Esophagus squamous epithelium (tissue), 5 donors: ENCODE results near the gene MSH2. TPM values are rescaled to one million over a fixed set of nuclear protein-coding genes. Genes with fewer than 3 reads are reported as not detected.
A peak's percentile ranks its signal among the peaks of the same experiment; 100 is the strongest.

Source experiments
- DNase-seq: peaks from one replicate; lab custom pipeline; 2025; lab: John Stamatoyannopoulos, UW
- H3K27ac ChIP-seq, 4 donors: fragments of 200-600 bp; sonication (generic); one replicate each; pipeline ENCODE4 v1.5.1; 2016 to 2019; ENCODE audit warnings: mild to moderate bottlenecking in 1 of 4
- H3K27me3 ChIP-seq, 4 donors: fragments of 200-600 bp; sonication (generic); 1 replicate in 3 of 4; 2 replicates in 1 of 4; pipeline versions ENCODE4 v1.5.1 to v1.6.0; 2017 to 2021; ENCODE audit warnings: antibody characterized with exemption in 1 of 4
- H3K36me3 ChIP-seq, 3 donors: fragments of 200-600 bp; sonication (generic); one replicate each; pipeline ENCODE4 v1.5.1; 2016 to 2019
- H3K4me1 ChIP-seq, 3 donors: fragments of 200-600 bp; sonication (generic); one replicate each; pipeline ENCODE4 v1.5.1; 2017 to 2019
- H3K4me3 ChIP-seq, 4 donors: fragments of 200-600 bp; sonication (generic); 1 replicate in 3 of 4; 2 replicates in 1 of 4; pipeline ENCODE4 v1.5.1; 2016 to 2019; ENCODE audit warnings: mild to moderate bottlenecking in 2 of 4, moderate library complexity in 1 of 4
- H3K9me3 ChIP-seq, 3 donors: fragments of 200-600 bp; sonication (generic); one replicate each; pipeline ENCODE4 v1.5.1; 2016 to 2019
- POLR2A ChIP-seq, 4 donors: fragments of 450-650 bp; IDR thresholded peaks; one replicate each; pipeline ENCODE4 v1.6.1; 2017; ENCODE audit warnings: antibody characterized with exemption in 4 of 4, mild to moderate bottlenecking in 4 of 4, moderate library complexity in 3 of 4
- WGBS, 2 donors: methylation state at CpG; one replicate each; pipeline ENCODE4 v1.1.5; 2018; 5-methylcytosine and 5-hydroxymethylcytosine counted together
- intact Hi-C: fragments of 100-400 bp; cut with DNase I; formaldehyde crosslinking; loops from one replicate; pipeline ENCODE4 v1.15.0; 2022
- total RNA-seq, 4 donors: library from RNA; depleted of rRNA; stranded (reverse); fragments of >200 nt; gene quantifications; one replicate each; pipeline ENCODE4 v1.1.0, GENCODE V29; 2016
- TF ChIP-seq, protein P1 (sequence below), 6 experiments: fragments of 450-650 bp in 4 of 6; fragments of 200-600 bp in 2 of 6; sonication (generic) in 2 of 6; IDR thresholded peaks; one replicate each; pipeline ENCODE4 v1.5.1; 2016 to 2019; ENCODE audit warnings: antibody characterized with exemption in 6 of 6, mild to moderate bottlenecking in 4 of 6, moderate library complexity in 4 of 6
- donor health status: DM: yes; HTN: yes; CAD: no.

MSH2 gene
- 10 to 100 TPM in 3 of 4 donors, 1 to 10 TPM in 1; 8.3 to 14.4 (median 12.3) TPM for total RNA-seq

DNA sequence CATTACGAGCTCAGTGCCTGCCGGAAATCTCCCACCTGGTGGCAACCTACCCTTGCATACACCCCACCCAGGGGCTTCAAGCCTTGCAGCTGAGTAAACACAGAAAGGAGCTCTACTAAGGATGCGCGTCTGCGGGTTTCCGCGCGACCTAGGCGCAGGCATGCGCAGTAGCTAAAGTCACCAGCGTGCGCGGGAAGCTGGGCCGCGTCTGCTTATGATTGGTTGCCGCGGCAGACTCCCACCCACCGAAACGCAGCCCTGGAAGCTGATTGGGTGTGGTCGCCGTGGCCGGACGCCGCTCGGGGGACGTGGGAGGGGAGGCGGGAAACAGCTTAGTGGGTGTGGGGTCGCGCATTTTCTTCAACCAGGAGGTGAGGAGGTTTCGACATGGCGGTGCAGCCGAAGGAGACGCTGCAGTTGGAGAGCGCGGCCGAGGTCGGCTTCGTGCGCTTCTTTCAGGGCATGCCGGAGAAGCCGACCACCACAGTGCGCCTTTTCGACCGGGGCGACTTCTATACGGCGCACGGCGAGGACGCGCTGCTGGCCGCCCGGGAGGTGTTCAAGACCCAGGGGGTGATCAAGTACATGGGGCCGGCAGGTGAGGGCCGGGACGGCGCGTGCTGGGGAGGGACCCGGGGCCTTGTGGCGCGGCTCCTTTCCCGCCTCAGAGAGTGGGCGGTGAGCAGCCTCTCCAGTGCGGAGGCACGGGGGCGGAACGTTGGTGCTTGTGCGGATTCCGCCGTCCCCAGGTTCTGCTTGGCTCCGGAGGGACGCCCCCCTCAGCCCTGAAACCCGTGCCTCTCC, at the start of gene MSH2:
Gene MSH2 (plus strand): TSS at position 352 of the 804 bp plus-strand sequence. CDS start 36 bp downstream, at position 388.
- peak; percentile 65 for DNase-seq
- peak in 2 of 4 donors; percentile 13 to 30 for TF ChIP-seq POLR2A (IDR thresholded peaks at IDR 0.05)
- TF ChIP-seq, protein P1, sequence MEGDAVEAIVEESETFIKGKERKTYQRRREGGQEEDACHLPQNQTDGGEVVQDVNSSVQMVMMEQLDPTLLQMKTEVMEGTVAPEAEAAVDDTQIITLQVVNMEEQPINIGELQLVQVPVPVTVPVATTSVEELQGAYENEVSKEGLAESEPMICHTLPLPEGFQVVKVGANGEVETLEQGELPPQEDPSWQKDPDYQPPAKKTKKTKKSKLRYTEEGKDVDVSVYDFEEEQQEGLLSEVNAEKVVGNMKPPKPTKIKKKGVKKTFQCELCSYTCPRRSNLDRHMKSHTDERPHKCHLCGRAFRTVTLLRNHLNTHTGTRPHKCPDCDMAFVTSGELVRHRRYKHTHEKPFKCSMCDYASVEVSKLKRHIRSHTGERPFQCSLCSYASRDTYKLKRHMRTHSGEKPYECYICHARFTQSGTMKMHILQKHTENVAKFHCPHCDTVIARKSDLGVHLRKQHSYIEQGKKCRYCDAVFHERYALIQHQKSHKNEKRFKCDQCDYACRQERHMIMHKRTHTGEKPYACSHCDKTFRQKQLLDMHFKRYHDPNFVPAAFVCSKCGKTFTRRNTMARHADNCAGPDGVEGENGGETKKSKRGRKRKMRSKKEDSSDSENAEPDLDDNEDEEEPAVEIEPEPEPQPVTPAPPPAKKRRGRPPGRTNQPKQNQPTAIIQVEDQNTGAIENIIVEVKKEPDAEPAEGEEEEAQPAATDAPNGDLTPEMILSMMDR (IDR thresholded peaks at IDR 0.05) = no peak
- intact Hi-C loops = no loop called here
- Histone ChIP-seq H3K27ac (peak within 1 kb of the TSS; percentile 78 to 88 (median 84)), H3K9me3 (no peaks in the 10 kb centered on the region), H3K36me3 (no peaks in the 10 kb centered on the region), H3K4me1 (peaks cover 0 to 27% (median 17%) of the 10 kb centered on the region in 3 donors), H3K4me3 (peak within 1 kb of the TSS; percentile 77 to 94 (median 84)), H3K27me3 (no peaks in the 10 kb centered on the region)
- WGBS, 2 donors = 0% methylated on average over 7 to 9 of the region's 73 CpGs

GRCh38 chr2:47354013-47354847, 48.7 kb upstream of the MSH2 start:
- H3K4me1 ChIP-seq = peaks cover 0 to 9% (median 4%) of the 10 kb centered on the region in 3 donors
- intact Hi-C loops = no loop called here

GRCh38 chr2:47354848-47355204, 48.1 kb upstream of the MSH2 start:
- Histone ChIP-seq H3K36me3 (no peaks in the 10 kb centered on the region), H3K9me3 (no peaks in the 10 kb centered on the region), H3K27me3 (no peaks in the 10 kb centered on the region), H3K27ac (no peak overlapping the region), H3K4me3 (no peak overlapping the region), H3K4me1 (peaks cover 0 to 9% (median 4%) of the 10 kb centered on the region in 3 donors)
- intact Hi-C loops = no loop called here
- no peak for DNase-seq
- WGBS, 2 donors = 81 to 84% methylated on average over 5 of the region's 5 CpGs
- TF ChIP-seq, protein P1 (IDR thresholded peaks at IDR 0.05) = no peak
- TF ChIP-seq POLR2A (IDR thresholded peaks at IDR 0.05) = no peak

More at GRCh38 chr2:47354013-47354847, 48.7 kb upstream of the MSH2 start:
- WGBS, 2 donors = 71 to 77% methylated on average over 11 of the region's 11 CpGs
- Histone ChIP-seq H3K4me3 (no peak overlapping the region), H3K9me3 (no peaks in the 10 kb centered on the region), H3K36me3 (no peaks in the 10 kb centered on the region), H3K27ac (no peak overlapping the region), H3K27me3 (no peaks in the 10 kb centered on the region)
- TF ChIP-seq, protein P1 (IDR thresholded peaks at IDR 0.05) = no peak
- TF ChIP-seq POLR2A (IDR thresholded peaks at IDR 0.05) = no peak
- DNase-seq = no peak

DNA sequence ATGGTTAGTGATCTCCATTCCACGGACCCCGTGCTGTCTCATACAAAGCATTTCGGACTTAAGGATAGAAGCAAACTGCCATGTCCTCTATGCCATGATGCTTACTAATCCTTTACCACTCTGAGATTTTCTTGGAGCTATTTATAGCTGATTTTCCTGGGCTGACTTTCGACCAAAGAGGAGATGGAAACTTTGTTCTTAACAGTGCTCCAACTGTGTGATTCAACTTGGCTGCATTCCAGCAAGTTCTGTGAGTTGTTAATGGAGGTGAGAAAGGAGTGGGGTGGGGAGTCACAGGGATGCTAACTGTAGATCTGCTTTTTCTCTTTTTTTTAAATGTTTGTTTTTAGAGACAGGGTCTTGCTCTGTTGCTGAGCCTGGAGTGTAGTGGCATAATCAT, 45.5 kb upstream of the MSH2 start:
- H3K4me3 ChIP-seq = no peak overlapping the region
- H3K9me3 ChIP-seq = no peaks in the 10 kb centered on the region
- no peaks in the 10 kb centered on the region for H3K27me3 ChIP-seq
- H3K4me1 ChIP-seq = no peaks in the 10 kb centered on the region
- TF ChIP-seq POLR2A (IDR thresholded peaks at IDR 0.05) = no peak
- TF ChIP-seq, protein P1 (IDR thresholded peaks at IDR 0.05) = no peak
- intact Hi-C loops = no loop called here
- H3K27ac ChIP-seq = no peak overlapping the region
- WGBS, 2 donors = 52 to 60% methylated on average over 4 of the region's 4 CpGs
- DNase-seq = no peak
- no peaks in the 10 kb centered on the region for H3K36me3 ChIP-seq
